ENCODE results near the gene ARHGEF28.

The ARHGEF28 gene

DNA sequence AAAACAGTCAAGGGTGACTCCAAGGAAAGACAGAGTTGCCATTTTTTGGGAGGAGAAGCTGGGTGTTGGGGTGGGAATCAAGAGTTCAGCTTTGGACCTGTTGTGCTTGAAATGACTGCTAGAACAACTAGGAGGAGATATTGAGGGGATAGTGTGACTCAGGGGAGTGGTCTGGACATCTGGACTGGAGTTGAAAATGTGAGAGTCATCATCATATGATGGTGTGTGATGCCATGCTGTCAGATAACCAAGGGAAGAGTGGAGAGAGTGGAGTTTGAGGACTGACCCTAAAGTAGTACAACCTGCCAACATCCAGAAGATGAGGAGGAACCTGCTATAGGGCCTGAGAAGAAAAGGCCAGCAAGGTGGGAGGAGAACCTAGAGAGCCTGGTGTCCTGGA lies 199.7 kb downstream of the ARHGEF28 start:
- DNase-seq, result no peak

GRCh38 chr5:73826301-73827105 lies 200.5 kb downstream of the ARHGEF28 start:
- DNase-seq, result no peak

DNA sequence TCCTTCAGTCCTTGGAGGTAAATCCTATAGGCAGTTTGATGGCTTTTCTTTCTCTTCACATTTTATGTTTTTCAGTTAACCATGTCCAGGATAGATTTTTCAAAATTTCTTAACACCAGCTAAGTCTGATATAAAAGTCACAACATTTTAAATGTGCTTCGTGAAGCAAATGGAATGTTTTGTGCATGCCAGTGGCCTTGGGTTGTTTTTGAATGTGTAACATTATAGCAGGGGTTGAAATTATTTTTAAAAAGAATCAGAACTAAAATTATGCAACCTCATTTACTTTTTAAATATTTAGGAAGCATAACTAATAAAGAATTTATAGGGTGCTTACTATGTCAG lies 201.1 kb downstream of the ARHGEF28 start:
- DNase-seq, result no peak

- DNase-seq, result no peak
Measured at GRCh38 chr5:73828465-73828864, 202.5 kb downstream of the ARHGEF28 start.

DNA sequence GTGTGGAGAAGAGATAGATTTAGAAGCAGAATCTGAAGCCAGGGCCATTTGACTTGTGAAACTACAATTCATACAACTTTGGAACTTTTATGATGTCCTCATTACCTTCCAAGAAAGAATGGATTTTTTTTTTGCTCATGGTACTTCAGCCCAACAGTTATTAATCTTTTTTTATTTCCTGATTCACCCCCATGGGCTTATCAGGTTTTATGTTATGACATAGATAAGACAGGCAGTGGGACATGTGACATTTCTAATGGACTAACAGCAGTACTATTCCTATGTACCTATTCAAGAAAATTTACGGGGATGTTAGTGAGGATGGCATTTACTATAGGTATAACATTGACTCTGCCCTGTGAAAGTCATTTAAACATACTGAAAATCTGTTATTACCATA lies 204.7 kb downstream of the ARHGEF28 start:
- no peak for DNase-seq

- DNase-seq, result no peak
Measured at GRCh38 chr5:73831066-73831465, 205.1 kb downstream of the ARHGEF28 start.

DNA sequence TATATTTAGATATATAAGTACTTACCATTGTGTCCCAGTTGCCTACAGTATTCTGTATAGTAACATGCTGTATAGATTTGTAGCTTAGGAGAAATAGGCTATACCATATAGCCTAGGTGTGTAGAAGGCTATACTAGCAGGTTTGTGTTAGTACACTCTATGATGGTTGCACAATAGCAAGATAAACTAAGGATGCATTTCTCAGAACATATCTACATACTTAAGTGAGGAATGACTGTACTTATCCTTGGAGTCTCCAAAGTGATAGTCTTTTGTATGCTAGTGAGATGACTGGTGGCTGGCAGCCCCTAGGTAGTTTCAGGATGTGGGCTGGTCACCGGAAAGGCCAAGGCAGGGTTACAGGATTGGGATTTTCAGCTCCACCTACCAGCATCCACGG lies 208.7 kb downstream of the ARHGEF28 start:
- DNase-seq, result no peak

GRCh38 chr5:73835726-73836125 lies 209.7 kb downstream of the ARHGEF28 start:
- DNase-seq, result no peak

- no peak for DNase-seq
Measured at GRCh38 chr5:73836607-73837006, 210.6 kb downstream of the ARHGEF28 start.

GRCh38 chr5:73838901-73839300 lies 212.9 kb downstream of the ARHGEF28 start:
- no peak for DNase-seq

- DNase-seq, result no peak
Measured at GRCh38 chr5:73841641-73842040, 215.6 kb downstream of the ARHGEF28 start.

- no peak for DNase-seq
Measured at GRCh38 chr5:73844165-73844564, 218.2 kb downstream of the ARHGEF28 start.

DNA sequence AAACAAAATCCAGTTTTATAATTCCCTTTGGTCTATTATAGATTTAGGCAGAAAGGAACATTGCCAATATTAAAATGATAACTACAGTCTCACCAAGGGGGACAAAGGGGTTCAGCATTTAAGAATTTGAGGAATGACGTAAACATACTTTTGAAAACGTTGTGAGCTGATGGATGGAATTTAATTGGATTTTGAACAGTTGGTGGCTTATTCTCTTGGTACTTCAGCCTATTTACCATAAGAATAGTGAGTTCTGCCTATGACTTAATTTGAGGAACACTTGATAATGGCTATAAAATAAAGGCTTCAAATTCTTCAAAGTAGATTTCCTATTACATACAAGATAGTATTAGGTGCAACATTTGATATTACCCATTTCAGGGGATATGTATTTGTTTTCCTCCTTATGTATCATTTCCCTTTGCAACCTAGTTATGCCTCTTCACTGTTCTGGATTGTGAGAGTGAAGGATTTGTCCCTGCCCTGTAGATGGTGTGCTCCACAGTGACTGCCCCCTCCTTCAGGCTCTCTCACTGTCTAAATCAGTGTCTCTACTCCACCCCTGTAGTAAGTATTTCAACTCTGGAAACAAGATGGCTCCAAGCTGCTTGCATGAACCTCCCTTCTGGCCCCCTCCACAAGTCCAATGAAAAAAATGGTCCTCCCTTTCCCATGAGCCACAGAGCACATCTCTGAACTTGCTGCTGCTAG lies 225.6 kb downstream of the ARHGEF28 start:
- no peak for DNase-seq

GRCh38 chr5:73853091-73853490 lies 227.1 kb downstream of the ARHGEF28 start:
- no peak for DNase-seq

GRCh38 chr5:73856997-73857396 lies 231.0 kb downstream of the ARHGEF28 start:
- no peak for DNase-seq

DNA sequence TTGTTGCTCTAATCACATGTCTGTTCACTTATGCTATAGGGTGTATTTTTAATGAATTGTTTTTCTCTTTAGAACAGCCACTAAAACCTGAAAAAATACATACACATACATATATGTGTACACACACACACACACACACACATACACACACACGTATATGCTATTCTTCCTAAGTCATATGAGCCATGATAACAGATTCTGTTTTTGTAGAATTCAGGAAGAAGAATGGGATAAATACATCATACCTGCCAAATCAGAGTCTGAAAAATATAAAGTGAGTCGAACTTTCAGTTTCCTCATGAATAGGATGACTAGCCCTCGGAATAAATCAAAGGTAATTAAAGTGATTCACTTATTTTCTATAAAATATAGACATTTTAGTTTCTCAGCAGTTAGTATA lies 231.4 kb downstream of the ARHGEF28 start:
- DNase-seq, result no peak

- no peak for DNase-seq
Measured at GRCh38 chr5:73858054-73858453, 232.1 kb downstream of the ARHGEF28 start.

DNA sequence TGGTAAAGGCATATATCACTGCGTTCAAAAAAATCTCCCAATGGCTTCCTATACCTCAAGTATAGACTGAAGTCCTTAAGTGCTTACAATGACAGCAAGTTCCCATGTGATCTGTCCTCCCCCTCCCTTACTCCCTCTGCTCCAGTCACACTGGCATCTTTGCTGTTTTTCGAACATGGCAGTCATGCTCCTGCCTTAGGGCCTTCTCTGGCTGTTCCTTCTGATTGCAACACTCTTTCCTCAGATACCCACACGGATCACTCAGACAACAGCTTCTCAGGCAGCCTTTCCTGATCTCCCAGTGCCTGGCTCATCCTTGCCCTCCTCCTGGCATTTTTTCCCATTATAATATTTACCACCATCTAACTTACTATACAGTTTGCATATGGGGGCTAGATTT lies 232.8 kb downstream of the ARHGEF28 start:
- no peak for DNase-seq

- no peak for DNase-seq
Measured at GRCh38 chr5:73859696-73860095, 233.7 kb downstream of the ARHGEF28 start.

DNA sequence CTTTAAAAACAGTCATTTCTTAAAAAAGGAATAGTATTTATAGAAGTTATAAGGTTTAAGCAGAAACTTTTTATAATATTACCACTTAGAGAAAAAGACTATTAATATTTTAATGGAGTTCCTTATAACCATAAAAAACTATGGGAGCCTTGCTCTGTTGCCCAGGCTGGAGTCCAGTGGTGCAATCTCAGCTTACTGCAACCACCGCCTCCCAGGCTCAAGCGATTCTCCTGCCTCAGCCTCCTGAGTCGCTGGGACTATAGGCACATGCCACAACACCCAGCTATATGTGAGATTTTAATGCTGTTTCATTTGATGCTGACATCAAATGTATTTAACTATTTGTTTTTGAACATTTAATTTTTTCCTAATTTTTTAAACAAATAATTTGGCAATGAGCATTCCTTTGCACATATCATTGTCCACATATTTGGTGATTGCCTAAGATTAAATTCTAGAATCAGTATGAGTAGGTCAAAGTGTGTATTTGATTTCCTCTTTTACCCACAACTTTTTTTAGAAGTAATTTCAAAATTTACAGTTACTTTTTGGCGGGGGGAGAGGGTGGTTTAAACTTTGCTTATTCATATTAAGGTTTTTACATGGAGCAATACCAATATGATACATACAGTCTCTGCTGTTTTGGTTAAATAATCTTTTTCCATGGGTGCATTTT lies 235.5 kb downstream of the ARHGEF28 start:
- no peak for DNase-seq

- DNase-seq, result no peak
Measured at GRCh38 chr5:73862796-73863195, 236.8 kb downstream of the ARHGEF28 start.

GRCh38 chr5:73863876-73864275 lies 237.9 kb downstream of the ARHGEF28 start:
- no peak for DNase-seq

- no peak for DNase-seq
Measured at GRCh38 chr5:73865315-73865714, 239.3 kb downstream of the ARHGEF28 start.

Measured in activated effector memory CD4-positive, alpha-beta T cell treated with Interleukin-2 at 50 U/mL for 16 hours (primary cell).